A549 treated with CORT108297 at 1 μM for 4 hours (cell line): Measurements from ENCODE around the gene GGTLC2. TPM values are rescaled to one million over a fixed set of nuclear protein-coding genes. Genes with fewer than 3 reads are reported as not detected.

Experiments used
- total RNA-seq: library from RNA; stranded (reverse); fragments of 200-300 nt; extraction: Qiagen RNA extraction; gene quantifications from 5 replicates; pipeline ENCODE4 v1.2.3, GENCODE V29; 2022

The GGTLC2 gene
- not detected in 5 replicates for total RNA-seq

GRCh38 chr22:22644314-22644713 is at the start of gene GGTLC2:
Gene GGTLC2, plus strand, starts transcription at chr22:22644614. Its CDS starts 1,732 bp downstream, at chr22:22646346.

Other genes with a start within 250 kb of the GGTLC2 start
- 1.3 to 1.6 TPM (median 1.5 TPM) in 5 replicates for gene ZNF280B, start 135.9 kb upstream of the GGTLC2 start, total RNA-seq
- 2.6 to 3.7 TPM (median 3.2 TPM) in 5 replicates for gene ZNF280A, start 124.3 kb upstream of the GGTLC2 start, total RNA-seq
- 99.6 to 116 TPM (median 112 TPM) in 5 replicates for gene PRAME, start 85.3 kb upstream of the GGTLC2 start, total RNA-seq
- gene IGLL5, start 243.2 kb downstream of the GGTLC2 start, total RNA-seq = not detected in 5 replicates